SH-SY5Y (cell line): ENCODE results near the gene YARS1.

Source experiments
- GATA2 ChIP-seq: IDR thresholded peaks from 2 replicates; pipeline ENCODE4 v1.6.1; 2011; ENCODE audit warnings: mild to moderate bottlenecking, low read depth, low read length
- GATA3 ChIP-seq: IDR thresholded peaks from 2 replicates; pipeline ENCODE4 v1.6.1; 2011; ENCODE audit warnings: low read depth, mild to moderate bottlenecking, low read length, moderate library complexity

DNA sequence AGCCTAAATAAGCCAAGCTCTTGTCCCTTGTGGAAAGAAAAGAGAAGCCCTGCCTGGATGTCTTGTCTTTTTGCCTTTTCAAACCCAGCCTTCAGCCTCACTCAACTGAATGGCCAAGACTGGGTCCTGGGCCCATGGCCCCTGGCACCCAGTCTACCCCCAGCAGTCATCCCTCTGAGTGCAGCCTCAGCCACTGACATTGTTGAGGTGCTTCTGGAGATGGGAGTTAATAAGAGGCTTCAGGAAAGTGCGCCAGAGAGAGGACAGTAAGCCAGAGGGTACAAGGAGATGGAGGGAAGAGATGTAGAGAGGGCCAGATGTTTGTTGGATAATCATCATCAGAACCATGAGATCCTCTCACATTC, 46.7 kb upstream of the YARS1 start:
- TF ChIP-seq GATA2: no peak
- no peak for TF ChIP-seq GATA3
